ENCODE results near the gene MFGE8.
"Not testable (repeated sequence)": the region's sequence is repeated elsewhere in the genome, so short reads cannot be mapped to it uniquely, and the experiment has no call there.

MFGE8 gene

GRCh38 chr15:88913017-88913849 is at the start of gene MFGE8:
MFGE8 (minus strand) TSS chr15:88913379; CDS start chr15:88913319, 60 bp downstream.
- DNase-seq = no peak

- DNase-seq = no peak
Measured at GRCh38 chr15:88959445-88959844, 46.3 kb upstream of the MFGE8 start.

GRCh38 chr15:88956906-88957305 is 43.7 kb upstream of the MFGE8 start:
- no peak for DNase-seq

GRCh38 chr15:88956263-88956662 is 43.1 kb upstream of the MFGE8 start:
- no peak for DNase-seq

DNA sequence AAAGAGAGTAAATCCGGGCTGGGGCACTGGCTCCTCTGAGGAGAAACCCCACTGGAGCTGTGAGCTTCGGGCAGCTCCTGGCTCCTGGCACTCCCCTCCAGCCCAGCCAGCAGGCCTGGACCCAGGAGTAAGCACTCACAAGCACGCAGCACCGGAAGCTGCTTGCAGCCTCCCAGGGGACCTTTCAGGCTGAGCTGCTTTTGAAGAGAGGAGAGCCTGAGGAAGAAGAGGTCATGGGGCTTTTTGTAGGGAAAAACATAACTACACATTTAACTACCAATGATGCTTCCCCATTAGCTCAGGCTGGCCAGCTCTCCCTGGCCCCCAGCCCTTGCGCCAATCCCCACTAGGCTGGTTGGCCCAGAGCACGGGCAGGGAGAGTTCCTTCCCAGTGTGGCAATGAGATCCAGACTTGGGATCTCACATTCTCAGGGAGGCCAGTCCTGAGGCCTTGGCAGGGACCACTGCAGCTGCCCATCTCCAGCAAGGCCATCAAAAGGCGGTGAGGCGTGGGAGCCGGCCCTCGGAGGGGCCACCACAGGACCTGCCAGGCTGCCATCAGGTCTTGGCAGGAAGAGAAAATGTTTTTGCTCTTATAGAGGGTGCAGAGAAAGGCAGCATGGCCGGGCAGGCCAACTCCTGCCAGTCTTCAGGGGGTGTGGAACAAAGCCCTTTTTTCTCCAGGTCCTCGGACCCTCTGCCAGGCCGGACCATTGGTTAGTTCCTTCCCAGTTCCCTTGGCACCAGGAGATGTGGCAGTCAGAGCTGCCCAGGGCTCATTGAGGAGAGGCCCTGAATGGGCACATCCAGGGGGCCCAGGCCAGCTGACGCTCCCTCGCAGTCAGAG is 41.5 kb upstream of the MFGE8 start:
- no peak for DNase-seq

GRCh38 chr15:88950600-88951160 is 37.5 kb upstream of the MFGE8 start:
- no peak for DNase-seq

GRCh38 chr15:88949734-88950400 is 36.7 kb upstream of the MFGE8 start:
- DNase-seq = no peak

DNA sequence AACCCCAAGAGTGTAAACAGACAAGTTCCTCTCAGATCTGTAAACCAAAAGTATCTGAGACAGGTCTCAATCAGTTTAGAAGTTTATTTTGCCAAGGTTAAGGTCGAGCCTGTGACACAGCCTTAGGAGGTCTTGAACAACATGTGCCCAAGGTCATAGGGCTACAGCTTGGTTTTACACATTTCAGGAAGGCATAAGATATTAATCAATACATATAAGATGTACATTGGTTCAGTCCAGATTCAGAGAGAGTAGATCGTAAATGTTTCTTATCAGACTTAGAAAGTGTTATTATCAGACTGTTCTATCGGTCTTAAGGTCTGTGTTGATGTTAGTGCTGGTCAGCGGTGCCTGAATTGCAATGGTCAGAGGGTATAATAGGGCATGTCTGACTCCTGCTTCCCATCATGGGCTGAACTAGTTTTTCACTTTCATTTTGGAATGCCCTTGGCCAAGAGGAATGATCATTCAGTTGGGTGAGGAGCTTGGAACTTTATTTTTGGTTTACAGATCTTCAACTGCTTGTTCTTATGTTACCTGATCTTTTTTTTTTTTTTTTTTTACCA is 27.0 kb upstream of the MFGE8 start:
- DNase-seq = no peak

DNA sequence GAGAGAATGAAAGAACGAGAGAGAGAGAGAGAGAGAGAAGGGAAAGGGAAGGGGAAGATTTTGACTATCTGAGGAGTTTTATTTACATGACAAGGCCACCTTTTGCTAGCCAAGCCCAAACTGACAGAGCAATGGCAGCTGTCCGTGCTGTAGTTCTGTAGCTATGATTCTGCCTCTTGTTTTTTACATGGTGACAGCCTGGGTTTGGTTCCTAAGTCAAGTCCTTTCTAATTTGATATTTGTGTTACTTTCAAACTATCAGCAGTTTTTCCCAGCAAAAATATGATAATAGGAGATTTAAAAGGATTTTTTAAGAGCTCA is 26.3 kb upstream of the MFGE8 start:
- no peak for DNase-seq

DNA sequence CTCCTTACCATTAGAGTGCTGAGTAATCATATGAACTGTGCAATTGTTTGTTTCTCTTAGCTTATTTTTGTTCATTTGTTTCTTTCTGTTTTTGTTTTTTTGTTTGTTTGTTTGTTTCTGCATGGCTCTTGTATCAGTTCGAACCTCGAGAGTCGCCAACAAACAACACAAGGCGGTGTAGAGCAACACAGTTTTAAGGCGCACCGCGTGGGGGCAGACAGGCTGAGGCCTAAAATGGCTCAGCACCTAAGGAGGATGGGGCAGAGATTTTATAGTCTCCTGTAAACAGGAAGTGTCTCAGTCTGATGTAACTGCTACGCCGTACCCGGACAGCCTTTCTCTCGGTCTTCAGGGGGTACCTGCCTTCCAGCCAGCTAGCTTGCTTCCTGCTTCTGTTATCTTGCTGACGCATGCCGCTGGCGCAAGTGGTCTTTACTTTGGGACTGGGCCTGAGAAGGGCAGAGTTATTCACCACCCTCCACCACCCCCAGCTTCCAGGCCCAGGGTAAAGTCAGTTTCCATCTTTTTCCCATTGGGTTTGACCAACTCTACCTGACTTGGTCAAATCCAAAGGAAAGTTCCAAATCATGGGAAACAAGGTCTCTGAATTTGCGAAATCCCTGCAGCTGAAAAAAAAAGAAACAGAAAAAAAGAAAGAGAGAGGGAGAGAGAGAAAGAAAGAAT is 25.8 kb upstream of the MFGE8 start:
- DNase-seq = no peak

- not testable (repeated sequence) for DNase-seq
Measured at GRCh38 chr15:88934449-88934848, 21.3 kb upstream of the MFGE8 start.

DNA sequence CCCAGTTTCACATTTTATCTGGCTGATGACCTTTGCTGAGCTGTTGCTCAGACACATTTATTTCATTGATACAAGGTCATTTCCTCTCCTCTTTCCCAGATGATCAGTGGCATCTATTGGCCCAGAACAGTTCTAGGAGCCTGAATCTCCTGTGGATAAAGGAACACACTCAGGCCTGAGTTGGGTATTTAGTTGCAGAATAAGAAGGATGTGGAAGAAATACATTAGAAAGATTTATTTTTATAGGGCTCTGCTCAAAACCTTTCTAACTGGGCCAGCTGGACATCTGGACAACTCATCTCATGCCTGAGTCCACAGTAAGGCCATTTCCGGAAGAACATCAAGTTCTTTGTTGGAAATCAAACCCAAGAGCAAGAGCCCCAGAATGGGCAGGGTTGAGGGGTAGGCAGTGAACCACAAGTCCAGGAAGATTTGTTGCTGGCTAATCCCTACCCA is 19.7 kb upstream of the MFGE8 start:
- DNase-seq = no peak

GRCh38 chr15:88932271-88932874 is 19.2 kb upstream of the MFGE8 start:
- no peak for DNase-seq

DNA sequence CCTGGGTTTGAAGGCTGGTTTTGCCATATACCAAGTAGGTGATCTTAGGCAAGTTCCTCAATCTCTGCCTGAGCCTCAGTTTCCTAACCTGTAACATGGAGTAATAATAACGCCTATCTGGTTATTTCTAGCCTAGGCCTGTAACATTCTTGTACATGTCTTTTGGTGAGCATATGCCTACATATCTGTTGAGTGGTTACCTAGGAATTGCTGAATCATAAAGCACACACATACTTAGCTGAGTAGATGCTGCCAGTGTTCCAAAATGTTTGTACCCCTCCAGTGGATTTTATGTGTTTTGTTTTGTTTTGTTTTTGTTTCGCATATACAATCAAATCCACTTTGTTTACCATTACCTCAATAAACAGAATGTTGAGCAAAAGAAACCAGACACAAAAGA is 17.4 kb upstream of the MFGE8 start:
- DNase-seq = no peak

DNA sequence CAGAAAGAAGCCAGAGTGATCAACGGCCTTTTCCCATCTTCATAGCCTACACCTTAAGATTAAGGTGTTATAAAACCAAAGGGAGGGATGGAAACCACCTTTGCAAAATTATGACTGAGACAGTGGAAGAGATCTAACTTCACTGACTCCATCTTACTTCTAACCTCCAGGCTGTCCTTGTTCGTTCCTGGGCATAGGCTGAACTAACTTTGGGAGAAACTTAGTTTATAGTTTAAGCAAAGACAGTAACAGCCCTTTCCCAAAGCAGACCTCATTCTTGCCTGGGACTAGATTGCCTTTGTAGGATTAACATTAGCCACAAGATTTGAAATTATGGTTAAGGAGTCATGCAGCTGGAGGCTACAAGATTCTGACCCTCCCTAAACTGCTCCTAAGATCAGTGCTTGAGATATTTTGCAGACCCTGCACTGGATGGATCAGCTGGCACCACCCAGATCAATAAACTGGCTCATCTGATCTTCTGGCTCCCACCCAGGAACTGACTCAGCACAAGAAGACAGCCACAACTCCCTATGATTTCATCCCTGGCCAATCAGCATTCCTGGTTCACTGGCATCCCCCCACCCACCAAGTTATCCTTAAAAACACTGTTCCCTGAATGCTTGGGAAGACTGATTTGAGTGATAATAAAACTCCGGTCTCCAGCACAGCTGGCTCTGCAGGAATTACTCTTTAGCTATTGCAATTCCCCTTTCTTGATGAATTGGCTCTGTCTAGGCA is 16.3 kb upstream of the MFGE8 start:
- not testable (repeated sequence) for DNase-seq

GRCh38 chr15:88928192-88928591 is 15.0 kb upstream of the MFGE8 start:
- DNase-seq = not testable (repeated sequence)

GRCh38 chr15:88925648-88926047 is 12.5 kb upstream of the MFGE8 start:
- not testable (repeated sequence) for DNase-seq

GRCh38 chr15:88920892-88921435 is 7.8 kb upstream of the MFGE8 start:
- DNase-seq = not testable (repeated sequence)

- DNase-seq = no peak
Measured at GRCh38 chr15:88920186-88920891, 7.2 kb upstream of the MFGE8 start.

- DNase-seq = no peak
Measured at GRCh38 chr15:88918738-88919137, 5.6 kb upstream of the MFGE8 start.
